ENCODE measurements around the gene ARID2.
A peak's percentile ranks its signal among the peaks of the same experiment; 100 is the strongest.

The ARID2 gene

GRCh38 chr12:45730084-45730347 is 510 bp downstream of the ARID2 start:
- peaks cover 62% of the 10 kb centered on the region for H3K79me2 ChIP-seq (ENCODE audit: insufficient read depth, low read length)
- H3K9ac ChIP-seq (ENCODE audit: low read length) = peak overlapping the region; percentile 95
- H3K9me2 ChIP-seq (ENCODE audit: low read depth, low read length) = no peaks in the 10 kb centered on the region
- H3K4me3 ChIP-seq (ENCODE audit: low read depth, low read length, poor library complexity, severe bottlenecking) = peak overlapping the region; percentile 99
- H3K4me1 ChIP-seq (ENCODE audit: insufficient read depth, low read length, severe bottlenecking) = peaks cover 27% of the 10 kb centered on the region
- H2AFZ ChIP-seq (ENCODE audit: low read length) = no peak overlapping the region
- TF ChIP-seq EZH2 (IDR thresholded peaks at IDR 0.05; ENCODE audit: borderline replicate concordance, low read length) (no peak), CTCF (IDR thresholded peaks at IDR 0.05; ENCODE audit: low read length) (no peak)
- no peaks in the 10 kb centered on the region for H3K9me3 ChIP-seq (ENCODE audit: low read length)
- H3K36me3 ChIP-seq (ENCODE audit: insufficient read depth, low read length) = peaks cover 19% of the 10 kb centered on the region
- no peaks in the 10 kb centered on the region for H3K27me3 ChIP-seq (ENCODE audit: insufficient read depth, low read length)
- peak overlapping the region; percentile 97 for H3K27ac ChIP-seq (ENCODE audit: low read depth, low read length, poor library complexity, severe bottlenecking)
- no peaks in the 10 kb centered on the region for H4K20me1 ChIP-seq (ENCODE audit: insufficient read depth, low read length)
- H3F3A ChIP-seq (ENCODE audit: insufficient read depth, low read length) = no peaks in the 10 kb centered on the region; the same call in 1 of the 2 replicates
- peak overlapping the region; percentile 67 for H3K4me2 ChIP-seq (ENCODE audit: low read length)

- Histone ChIP-seq H3K27ac (ENCODE audit: low read depth, low read length, poor library complexity, severe bottlenecking) (peak overlapping the region; percentile 97), H3F3A (ENCODE audit: insufficient read depth, low read length) (no peaks in the 10 kb centered on the region; the same call in 1 of the 2 replicates), H3K36me3 (ENCODE audit: insufficient read depth, low read length) (peaks cover 24% of the 10 kb centered on the region), H3K4me3 (ENCODE audit: low read depth, low read length, poor library complexity, severe bottlenecking) (peak overlapping the region; percentile 99), H3K9me2 (ENCODE audit: low read depth, low read length) (no peaks in the 10 kb centered on the region), H3K9me3 (ENCODE audit: low read length) (no peaks in the 10 kb centered on the region), H3K79me2 (ENCODE audit: insufficient read depth, low read length) (peaks cover 59% of the 10 kb centered on the region), H3K27me3 (ENCODE audit: insufficient read depth, low read length) (no peaks in the 10 kb centered on the region), H3K4me1 (ENCODE audit: insufficient read depth, low read length, severe bottlenecking) (peaks cover 23% of the 10 kb centered on the region), H3K9ac (ENCODE audit: low read length) (peak overlapping the region; percentile 95), H4K20me1 (ENCODE audit: insufficient read depth, low read length) (no peaks in the 10 kb centered on the region), H3K4me2 (ENCODE audit: low read length) (peak overlapping the region; percentile 71), H2AFZ (ENCODE audit: low read length) (no peak overlapping the region)
- TF ChIP-seq CTCF (IDR thresholded peaks at IDR 0.05; ENCODE audit: low read length) (no peak), EZH2 (IDR thresholded peaks at IDR 0.05; ENCODE audit: borderline replicate concordance, low read length) (no peak)
These were observed 1.1 kb downstream of the ARID2 start for GRCh38 chr12:45730348-45731189.

GRCh38 chr12:45731190-45731775 is 1.8 kb downstream of the ARID2 start:
- H3K4me1 ChIP-seq (ENCODE audit: insufficient read depth, low read length, severe bottlenecking) = peaks cover 23% of the 10 kb centered on the region
- peaks cover 28% of the 10 kb centered on the region for H3K36me3 ChIP-seq (ENCODE audit: insufficient read depth, low read length)
- H3K4me3 ChIP-seq (ENCODE audit: low read depth, low read length, poor library complexity, severe bottlenecking) = peak overlapping the region; percentile 99
- peak overlapping the region; percentile 71 for H3K4me2 ChIP-seq (ENCODE audit: low read length)
- peak overlapping the region; percentile 76 for H3K9ac ChIP-seq (ENCODE audit: low read length)
- no peaks in the 10 kb centered on the region for H3K9me2 ChIP-seq (ENCODE audit: low read depth, low read length)
- TF ChIP-seq CTCF (IDR thresholded peaks at IDR 0.05; ENCODE audit: low read length) = no peak
- TF ChIP-seq EZH2 (IDR thresholded peaks at IDR 0.05; ENCODE audit: borderline replicate concordance, low read length) = no peak
- H3K27me3 ChIP-seq (ENCODE audit: insufficient read depth, low read length) = no peaks in the 10 kb centered on the region
- H3K9me3 ChIP-seq (ENCODE audit: low read length) = no peaks in the 10 kb centered on the region
- peaks cover 52% of the 10 kb centered on the region for H3K79me2 ChIP-seq (ENCODE audit: insufficient read depth, low read length)
- peak overlapping the region; percentile 88 for H3K27ac ChIP-seq (ENCODE audit: low read depth, low read length, poor library complexity, severe bottlenecking)
- H4K20me1 ChIP-seq (ENCODE audit: insufficient read depth, low read length) = no peaks in the 10 kb centered on the region
- H3F3A ChIP-seq (ENCODE audit: insufficient read depth, low read length) = no peaks in the 10 kb centered on the region; the same call in 1 of the 2 replicates
- H2AFZ ChIP-seq (ENCODE audit: low read length) = no peak overlapping the region

Data from OCI-LY1 (cell line).